ENCODE measurements around the gene ANKS1B.

Gene ANKS1B

DNA sequence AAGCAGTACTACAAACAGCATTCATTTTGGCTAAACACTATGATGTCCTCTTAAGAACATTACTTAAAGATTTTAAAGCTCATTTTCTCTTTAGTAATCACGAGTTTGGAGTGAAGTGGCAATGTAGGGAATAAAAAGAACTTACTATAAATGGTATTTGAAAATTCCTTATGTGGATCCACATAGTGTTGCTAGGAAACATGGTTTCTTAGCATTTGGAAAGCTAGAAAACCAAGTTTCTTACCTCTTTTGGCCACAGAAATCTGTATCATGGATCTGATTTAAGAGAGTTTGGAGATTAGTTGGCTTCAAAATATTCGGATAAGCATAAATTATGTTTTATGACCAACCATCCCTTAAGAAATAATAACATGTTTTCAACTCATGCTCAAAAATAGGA lies 674.9 kb downstream of the ANKS1B start (continued):
- TF ChIP-seq, protein P1, sequence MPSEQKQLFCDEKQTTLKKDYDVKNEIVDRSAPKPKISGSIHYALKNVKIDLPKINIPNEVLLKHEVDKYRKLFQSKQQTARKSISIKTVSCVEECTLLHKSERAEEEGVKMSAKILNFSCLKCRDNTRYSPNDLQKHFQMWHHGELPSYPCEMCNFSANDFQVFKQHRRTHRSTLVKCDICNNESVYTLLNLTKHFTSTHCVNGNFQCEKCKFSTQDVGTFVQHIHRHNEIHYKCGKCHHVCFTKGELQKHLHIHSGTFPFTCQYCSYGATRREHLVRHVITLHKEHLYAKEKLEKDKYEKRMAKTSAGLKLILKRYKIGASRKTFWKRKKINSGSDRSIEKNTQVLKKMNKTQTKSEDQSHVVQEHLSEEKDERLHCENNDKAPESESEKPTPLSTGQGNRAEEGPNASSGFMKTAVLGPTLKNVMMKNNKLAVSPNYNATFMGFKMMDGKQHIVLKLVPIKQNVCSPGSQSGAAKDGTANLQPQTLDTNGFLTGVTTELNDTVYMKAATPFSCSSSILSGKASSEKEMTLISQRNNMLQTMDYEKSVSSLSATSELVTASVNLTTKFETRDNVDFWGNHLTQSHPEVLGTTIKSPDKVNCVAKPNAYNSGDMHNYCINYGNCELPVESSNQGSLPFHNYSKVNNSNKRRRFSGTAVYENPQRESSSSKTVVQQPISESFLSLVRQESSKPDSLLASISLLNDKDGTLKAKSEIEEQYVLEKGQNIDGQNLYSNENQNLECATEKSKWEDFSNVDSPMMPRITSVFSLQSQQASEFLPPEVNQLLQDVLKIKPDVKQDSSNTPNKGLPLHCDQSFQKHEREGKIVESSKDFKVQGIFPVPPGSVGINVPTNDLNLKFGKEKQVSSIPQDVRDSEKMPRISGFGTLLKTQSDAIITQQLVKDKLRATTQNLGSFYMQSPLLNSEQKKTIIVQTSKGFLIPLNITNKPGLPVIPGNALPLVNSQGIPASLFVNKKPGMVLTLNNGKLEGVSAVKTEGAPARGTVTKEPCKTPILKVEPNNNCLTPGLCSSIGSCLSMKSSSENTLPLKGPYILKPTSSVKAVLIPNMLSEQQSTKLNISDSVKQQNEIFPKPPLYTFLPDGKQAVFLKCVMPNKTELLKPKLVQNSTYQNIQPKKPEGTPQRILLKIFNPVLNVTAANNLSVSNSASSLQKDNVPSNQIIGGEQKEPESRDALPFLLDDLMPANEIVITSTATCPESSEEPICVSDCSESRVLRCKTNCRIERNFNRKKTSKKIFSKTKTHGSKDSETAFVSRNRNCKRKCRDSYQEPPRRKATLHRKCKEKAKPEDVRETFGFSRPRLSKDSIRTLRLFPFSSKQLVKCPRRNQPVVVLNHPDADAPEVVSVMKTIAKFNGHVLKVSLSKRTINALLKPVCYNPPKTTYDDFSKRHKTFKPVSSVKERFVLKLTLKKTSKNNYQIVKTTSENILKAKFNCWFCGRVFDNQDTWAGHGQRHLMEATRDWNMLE (tag by site-specific recombination; conservative IDR thresholded peaks at IDR 0.05; ENCODE audit: low read depth): no peak
- TF ChIP-seq PRDM1 (tag by site-specific recombination; IDR thresholded peaks at IDR 0.05) (no peak), ZNF292 (tag by site-specific recombination; IDR thresholded peaks at IDR 0.05; ENCODE audit: borderline replicate concordance, low read depth) (no peak)

DNA sequence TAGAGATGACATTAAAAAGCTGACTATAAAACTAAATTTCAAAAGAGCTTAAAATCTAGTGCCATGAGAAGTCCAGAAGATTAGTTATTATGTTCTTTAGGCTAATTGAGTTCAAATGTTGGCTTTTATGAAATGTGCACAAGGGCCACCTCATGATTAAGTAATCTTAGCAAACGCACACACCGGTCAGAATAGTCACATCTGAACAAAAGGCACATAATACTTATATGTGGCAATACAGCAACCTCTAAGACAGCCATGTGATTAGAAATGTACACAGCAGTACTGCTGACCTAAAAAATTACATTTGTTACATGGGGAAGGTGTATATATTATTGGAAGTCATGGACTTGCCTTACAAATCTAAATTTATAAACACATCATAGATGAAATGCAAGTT lies 681.9 kb downstream of the ANKS1B start:
- Histone ChIP-seq H3K4me3 (ENCODE audit: low read depth, low read length) (no peak overlapping the region), H3K4me1 (ENCODE audit: control insufficient read depth, insufficient read depth, low read length) (no peaks in the 10 kb centered on the region), H3K27ac (ENCODE audit: extremely low read depth, low read depth, low read length) (no peak overlapping the region), H3K36me3 (ENCODE audit: control insufficient read depth in 2 of 2, insufficient read depth in 1 of 2, low read length in 2 of 2) (no peaks in the 10 kb centered on the region), H3K9me3 (ENCODE audit: control insufficient read depth, insufficient read depth, low read depth, low read length) (no peaks in the 10 kb centered on the region)
- ChIA-PET CTCF (no interaction called here), POLR2A (no interaction called here)
- no peak for TF ChIP-seq ZBTB7A (tag by site-specific recombination; IDR thresholded peaks at IDR 0.05; ENCODE audit: low read depth)
- TF ChIP-seq, protein P2, sequence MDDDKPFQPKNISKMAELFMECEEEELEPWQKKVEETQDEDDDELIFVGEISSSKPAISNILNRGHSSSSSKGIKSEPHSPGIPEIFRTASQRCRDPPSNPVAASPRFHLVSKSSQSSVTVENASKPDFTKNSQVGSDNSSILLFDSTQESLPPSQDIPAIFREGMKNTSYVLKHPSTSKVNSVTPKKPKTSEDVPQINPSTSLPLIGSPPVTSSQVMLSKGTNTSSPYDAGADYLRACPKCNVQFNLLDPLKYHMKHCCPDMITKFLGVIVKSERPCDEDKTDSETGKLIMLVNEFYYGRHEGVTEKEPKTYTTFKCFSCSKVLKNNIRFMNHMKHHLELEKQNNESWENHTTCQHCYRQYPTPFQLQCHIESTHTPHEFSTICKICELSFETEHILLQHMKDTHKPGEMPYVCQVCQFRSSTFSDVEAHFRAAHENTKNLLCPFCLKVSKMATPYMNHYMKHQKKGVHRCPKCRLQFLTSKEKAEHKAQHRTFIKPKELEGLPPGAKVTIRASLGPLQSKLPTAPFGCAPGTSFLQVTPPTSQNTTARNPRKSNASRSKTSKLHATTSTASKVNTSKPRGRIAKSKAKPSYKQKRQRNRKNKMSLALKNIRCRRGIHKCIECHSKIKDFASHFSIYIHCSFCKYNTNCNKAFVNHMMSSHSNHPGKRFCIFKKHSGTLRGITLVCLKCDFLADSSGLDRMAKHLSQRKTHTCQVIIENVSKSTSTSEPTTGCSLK (tag by site-specific recombination; IDR thresholded peaks at IDR 0.05): no peak
- no peak for TF ChIP-seq SETDB1 (IDR thresholded peaks at IDR 0.05; ENCODE audit: insufficient read length, low read length)
- no peak for TF ChIP-seq SCRT2 (tag by site-specific recombination; IDR thresholded peaks at IDR 0.05)

DNA sequence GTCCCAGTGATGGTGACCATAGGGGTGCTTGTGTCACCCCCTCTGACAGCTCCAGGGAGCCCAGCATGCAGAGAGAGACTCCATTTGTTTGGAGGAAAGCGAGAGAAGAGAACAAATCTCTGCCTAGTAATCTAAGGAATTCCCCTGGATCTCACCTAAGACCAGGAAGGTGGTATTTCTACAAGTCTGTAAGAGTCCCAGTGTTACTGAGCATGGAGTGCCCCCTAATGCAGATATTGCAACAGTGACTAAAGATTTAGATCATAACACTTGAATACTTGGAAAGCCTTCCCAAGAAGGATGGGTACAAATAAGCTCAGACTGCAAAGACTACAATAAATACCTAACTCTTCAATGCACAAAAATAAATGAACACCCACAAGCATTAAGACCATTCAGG lies 697.6 kb downstream of the ANKS1B start:
- Histone ChIP-seq H3K9me3 (ENCODE audit: control insufficient read depth, insufficient read depth, low read depth, low read length) (no peaks in the 10 kb centered on the region), H3K4me3 (ENCODE audit: low read depth, low read length) (no peak overlapping the region), H3K36me3 (ENCODE audit: control insufficient read depth in 2 of 2, insufficient read depth in 1 of 2, low read length in 2 of 2) (no peaks in the 10 kb centered on the region), H3K27ac (ENCODE audit: extremely low read depth, low read depth, low read length) (no peak overlapping the region), H3K4me1 (ENCODE audit: control insufficient read depth, insufficient read depth, low read length) (no peaks in the 10 kb centered on the region)
- ChIA-PET CTCF (interaction anchor here (0.6 kb wide), 1 partner anchor 400 kb away, joined by 3 read pairs; no protein-coding TSS in a partner anchor), POLR2A (no interaction called here)
- TF ChIP-seq ZNF19 (tag by site-specific recombination; IDR thresholded peaks at IDR 0.05; ENCODE audit: low read depth) (no peak), ZNF416 (tag by site-specific recombination; IDR thresholded peaks at IDR 0.05) (no peak), ZNF707 (tag by site-specific recombination; IDR thresholded peaks at IDR 0.05) (no peak), KLF10 (tag by site-specific recombination; IDR thresholded peaks at IDR 0.05) (no peak), ZNF248 (tag by site-specific recombination; IDR thresholded peaks at IDR 0.05) (no peak), ZNF473 (tag by site-specific recombination; IDR thresholded peaks at IDR 0.05) (no peak), ZNF785 (tag by site-specific recombination; IDR thresholded peaks at IDR 0.05) (no peak)
- TF ChIP-seq, protein P3, sequence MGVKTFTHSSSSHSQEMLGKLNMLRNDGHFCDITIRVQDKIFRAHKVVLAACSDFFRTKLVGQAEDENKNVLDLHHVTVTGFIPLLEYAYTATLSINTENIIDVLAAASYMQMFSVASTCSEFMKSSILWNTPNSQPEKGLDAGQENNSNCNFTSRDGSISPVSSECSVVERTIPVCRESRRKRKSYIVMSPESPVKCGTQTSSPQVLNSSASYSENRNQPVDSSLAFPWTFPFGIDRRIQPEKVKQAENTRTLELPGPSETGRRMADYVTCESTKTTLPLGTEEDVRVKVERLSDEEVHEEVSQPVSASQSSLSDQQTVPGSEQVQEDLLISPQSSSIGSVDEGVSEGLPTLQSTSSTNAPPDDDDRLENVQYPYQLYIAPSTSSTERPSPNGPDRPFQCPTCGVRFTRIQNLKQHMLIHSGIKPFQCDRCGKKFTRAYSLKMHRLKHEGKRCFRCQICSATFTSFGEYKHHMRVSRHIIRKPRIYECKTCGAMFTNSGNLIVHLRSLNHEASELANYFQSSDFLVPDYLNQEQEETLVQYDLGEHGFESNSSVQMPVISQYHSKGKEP (tag by site-specific recombination; IDR thresholded peaks at IDR 0.05): no peak

All from HEK293 (cell line).